Activated CD8-positive, alpha-beta memory T cell treated with anti-CD3 and anti-CD28 coated beads, Interleukin-2, amount 50 U/mL, for 48 hours (primary cell): ENCODE results near the gene TMEM259.

Experiments used
- DNase-seq: peaks from one replicate; pipeline ENCODE4 v3.0.0-alpha.2; 2020

The TMEM259 gene

DNA sequence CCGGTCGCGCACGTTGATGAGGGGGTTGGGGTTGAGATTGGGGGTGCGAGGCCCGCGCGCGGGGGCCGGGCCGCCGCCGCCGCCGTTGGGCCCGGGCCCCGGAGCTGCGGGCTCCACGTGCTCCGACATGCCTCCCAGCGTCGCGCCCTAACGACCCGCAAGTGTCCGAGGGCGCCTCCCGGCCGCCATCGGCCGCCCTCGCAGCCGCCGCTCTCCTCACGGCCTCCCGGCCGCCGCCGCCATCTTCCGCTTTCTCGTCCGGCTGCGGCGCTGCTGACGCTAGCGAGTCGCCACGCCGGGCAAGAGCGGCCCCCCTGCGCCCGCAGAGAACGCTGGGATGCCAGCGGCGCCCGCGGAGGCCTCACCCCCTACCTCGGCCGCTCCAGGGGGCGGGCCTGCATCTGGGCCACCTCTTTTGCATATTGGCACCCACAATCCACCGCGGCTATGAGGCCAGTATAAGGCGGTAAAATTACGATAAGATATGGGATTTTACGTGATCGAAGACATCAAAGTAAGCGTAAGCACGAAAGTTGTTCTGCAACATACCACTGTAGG lies at the start of gene TMEM259:
Gene TMEM259 (minus strand): TSS at position 256 of the 558 bp plus-strand sequence. CDS start 127 bp downstream, at position 129.
- peak; percentile 97 for DNase-seq

DNA sequence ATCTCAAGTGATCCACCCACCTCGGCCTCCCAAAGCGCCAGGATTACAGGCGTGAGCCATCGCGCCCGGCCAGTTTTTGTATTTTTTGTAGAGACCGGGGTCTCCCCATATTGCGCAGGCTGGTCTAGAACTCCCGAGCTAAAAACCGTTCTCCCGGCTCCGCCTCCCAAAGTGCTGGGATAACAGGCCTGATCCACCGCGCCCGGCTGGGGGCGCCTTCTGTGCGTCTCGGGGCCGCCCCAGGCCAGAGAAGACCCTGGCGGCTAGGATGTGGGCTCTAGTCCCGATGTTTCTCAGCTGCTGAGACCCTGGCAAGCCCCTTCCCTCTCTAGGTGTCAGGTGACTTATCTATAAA lies 49.6 kb upstream of the TMEM259 start:
- DNase-seq: no peak

DNA sequence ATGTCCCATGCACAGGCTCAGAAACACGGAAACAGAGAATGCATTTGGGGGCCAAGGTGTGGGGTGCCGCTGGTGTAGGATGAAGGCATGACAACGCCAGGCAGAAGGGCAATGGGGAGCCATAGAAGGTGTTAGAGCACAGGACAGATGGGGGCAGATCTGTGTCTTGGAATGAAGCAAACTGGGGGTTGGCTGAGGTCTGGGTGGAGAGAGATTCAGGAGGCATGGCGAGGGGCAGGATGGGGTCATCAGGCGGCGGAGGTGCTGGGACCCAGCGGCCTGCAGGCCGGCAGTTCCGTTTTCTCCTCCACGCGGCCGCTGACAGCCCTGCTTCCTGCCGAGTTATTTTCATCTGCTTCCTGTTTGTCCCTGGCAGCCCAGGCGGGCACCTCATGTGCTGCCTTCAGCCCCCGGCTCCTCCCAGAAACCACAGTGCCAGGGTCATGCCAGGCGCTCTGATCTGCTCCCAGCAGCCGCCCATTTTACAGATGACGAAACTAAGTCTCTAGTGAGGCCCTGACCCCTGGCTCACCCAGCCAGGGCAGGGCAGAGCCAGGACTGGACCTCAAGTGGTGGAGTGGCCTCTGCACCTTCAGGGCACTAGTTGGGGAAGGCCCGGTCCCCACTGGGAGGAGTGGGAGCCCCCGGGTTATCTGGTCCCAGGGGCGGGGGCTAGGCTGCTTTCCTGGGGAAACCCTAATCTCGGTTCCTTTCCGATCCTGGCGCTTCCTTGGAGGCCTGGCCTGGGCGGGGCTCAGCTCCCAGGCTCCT lies 48.3 kb upstream of the TMEM259 start:
- no peak for DNase-seq

DNA sequence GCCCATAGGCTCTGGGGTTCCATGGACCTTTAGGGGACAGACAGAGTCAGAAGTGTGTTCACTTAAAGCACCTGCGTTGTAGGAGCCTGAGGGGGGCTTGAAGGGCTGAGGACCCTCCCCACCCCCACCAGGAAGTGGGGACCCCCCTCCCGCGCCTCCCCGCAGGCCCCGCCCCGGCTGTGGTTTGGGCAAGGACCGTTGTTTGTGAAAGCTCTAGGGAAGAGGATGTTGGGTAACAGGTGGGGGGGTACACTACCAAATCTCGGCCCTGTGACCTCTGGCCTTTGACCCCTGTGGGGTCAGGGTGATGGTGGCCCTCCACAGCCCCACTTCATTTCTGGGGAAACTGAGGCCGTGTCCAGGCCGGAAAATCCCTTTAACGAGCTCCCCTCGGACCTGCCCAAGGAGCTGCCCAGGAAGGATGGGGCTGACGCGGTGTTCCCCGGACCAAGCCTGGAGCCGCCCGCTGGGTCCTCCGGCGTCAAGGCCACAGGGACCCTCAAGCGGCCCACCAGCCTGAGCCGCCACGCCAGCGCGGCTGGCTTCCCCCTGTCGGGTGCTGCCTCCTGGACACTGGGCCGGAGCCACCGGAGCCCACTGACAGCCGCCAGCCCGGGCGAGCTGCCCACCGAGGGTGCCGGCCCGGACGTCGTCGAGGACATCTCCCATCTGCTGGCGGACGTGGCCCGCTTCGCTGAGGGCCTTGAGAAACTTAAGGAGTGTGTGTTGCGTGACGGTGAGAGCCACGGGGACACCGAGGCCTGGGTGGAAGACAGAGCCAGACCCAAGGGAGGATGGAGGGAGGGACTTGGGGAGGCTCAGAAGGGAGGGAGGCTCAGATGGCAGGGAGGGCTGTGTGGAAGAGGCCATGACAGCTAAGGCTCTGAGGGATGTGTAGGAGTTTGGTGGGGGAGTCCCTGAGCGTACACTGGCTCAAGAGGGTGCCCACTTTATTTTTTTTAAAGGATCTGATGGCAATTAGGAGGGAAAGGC lies 47.4 kb upstream of the TMEM259 start:
- DNase-seq: no peak

DNA sequence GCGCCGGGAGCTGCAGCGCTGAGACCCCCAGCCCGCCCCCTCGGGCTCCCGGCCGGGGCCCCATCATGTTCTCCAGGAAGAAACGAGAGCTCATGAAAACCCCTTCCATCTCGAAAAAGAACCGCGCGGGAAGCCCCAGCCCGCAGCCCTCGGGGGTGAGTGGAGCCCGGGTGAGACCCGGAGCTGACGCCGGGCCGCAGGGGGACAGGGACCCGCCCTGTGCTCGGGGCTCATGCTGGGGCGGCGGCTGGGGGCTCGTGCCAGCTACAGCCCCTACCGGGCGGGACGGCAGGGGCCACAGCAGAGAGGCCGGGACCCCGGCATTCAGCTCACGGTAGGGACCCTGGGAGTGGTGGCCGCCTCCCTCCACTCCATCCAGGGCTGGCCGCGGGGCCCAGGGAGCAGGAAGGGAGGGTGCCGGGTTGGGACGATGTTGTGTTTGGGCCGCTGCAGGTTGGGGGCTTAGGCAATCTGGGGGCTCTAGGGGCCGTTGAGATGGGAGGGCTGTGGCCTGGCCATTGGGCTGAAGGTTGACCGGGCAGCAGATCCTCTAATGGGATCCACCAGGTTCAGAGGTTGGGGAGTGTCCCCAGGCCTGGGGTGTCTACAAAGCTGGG lies 46.5 kb upstream of the TMEM259 start:
- DNase-seq: no peak

DNA sequence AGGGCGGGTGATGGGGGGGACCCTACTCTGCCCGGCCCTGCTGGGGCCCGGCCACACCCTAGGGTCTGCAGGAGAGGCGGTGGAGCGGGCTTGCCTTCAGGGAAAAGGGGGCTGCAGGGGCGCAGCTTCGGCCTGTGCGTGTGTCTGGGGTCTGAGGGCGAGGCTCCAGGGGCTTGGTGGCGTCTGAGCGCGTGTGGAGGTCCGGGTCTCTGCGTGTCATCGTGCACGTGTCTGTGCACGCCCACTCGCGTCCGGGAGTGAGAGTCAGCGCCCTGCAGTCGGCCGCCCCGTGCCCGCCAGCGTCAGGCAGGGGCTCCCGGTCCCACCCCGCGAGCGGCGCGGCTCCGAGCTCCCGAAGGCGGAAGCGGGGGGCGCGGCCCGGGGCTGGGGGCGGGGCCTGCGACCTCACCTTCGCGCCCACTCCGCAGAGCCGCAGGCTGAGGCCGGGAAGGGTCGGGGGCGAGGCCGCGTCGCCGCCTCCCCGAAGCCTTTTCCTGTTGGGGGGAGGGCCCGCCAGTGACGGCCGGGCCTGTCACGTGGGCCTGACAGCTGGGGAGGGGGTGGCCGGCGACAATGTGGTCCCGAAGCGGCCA lies 45.9 kb upstream of the TMEM259 start, which contains the start of gene ARHGAP45:
Gene ARHGAP45 (plus strand): TSS at position 420 of the 593 bp plus-strand sequence. CDS start 239 bp downstream, outside the sequence.
- DNase-seq: peak; percentile 91

DNA sequence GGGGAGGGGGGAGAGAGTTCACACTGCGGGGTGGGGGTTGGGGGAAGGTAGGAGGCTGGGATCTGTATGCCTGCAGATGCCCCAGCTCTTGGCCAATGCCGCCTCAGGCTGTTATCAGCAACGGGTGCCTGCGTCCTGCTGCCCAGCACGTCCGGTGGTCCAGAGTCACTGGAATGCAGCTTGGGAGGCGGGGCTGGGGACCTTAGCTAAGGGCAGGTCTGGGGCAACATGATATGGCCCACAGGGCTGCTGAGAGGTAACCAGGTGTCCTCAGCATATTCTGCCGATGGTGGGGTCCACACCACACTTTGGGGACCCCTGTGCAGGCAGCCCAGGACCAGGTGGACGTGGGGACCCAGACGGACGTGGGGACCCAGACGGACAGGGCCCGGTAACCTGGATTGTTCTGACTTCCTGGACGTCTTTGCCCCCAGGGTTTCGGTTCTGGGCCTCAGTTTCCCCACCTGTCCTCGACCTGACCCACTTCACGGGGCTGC lies 45.4 kb upstream of the TMEM259 start:
- no peak for DNase-seq

DNA sequence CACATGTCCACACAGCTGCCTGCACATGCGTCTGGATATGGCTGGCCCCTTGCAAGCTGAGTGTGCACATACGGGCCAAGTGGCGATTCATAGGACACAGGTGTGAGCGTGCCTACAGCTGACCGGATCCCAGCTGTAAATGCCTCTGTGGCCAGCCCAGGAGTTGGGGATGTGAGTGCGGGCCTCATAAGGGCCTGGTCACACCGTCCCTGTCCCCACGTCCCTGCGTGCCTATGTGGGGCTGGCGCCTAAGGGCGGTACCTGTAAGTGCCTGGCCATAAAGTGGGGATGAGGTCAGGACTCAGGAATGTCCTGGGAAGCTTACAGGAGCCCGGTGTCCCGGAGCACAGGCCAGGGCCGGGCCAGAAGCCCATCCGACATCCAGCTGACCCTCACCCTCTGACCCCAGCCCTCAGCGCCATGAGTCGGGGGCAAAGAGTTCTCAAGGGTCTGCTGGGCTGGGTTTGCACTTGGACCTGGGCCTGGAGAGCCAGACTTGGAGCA lies 44.7 kb upstream of the TMEM259 start:
- DNase-seq: no peak

DNA sequence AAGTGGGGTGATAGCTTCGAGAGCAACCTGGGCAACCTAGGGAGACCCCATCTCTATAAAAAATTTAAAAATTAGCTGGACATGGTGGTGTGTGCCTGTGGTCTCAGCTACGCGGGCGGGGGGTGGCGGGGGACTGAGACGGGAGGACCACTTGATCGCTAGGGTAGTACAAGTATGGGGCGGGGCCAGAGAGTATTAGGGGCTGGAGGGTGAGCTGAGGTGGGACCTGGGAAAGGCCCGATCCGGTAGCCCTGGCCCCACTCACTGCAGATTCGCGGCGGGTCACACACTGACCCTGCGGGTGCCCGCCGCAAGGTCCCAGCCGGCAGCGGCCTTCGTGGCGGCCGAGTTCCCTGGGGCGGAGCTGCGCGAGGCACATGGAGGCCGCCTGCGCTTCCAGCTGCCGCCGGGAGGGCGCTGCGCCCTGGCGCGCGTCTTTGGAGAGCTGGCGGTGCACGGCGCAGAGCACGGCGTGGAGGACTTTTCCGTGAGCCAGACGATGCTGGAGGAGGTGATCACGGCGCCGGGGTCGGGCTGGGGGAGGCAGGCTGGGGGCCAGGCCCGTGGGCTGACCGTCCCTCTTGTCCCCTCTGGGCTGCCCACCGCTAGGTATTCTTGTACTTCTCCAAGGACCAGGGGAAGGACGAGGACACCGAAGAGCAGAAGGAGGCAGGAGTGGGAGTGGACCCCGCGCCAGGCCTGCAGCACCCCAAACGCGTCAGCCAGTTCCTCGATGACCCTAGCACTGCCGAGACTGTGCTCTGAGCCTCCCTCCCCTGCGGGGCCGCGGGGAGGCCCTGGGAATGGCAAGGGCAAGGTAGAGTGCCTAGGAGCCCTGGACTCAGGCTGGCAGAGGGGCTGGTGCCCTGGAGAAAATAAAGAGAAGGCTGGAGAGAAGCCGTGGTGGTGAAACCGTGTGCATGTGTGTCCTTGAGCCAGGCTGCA lies 44.0 kb upstream of the TMEM259 start:
- DNase-seq: peak; percentile 87

DNA sequence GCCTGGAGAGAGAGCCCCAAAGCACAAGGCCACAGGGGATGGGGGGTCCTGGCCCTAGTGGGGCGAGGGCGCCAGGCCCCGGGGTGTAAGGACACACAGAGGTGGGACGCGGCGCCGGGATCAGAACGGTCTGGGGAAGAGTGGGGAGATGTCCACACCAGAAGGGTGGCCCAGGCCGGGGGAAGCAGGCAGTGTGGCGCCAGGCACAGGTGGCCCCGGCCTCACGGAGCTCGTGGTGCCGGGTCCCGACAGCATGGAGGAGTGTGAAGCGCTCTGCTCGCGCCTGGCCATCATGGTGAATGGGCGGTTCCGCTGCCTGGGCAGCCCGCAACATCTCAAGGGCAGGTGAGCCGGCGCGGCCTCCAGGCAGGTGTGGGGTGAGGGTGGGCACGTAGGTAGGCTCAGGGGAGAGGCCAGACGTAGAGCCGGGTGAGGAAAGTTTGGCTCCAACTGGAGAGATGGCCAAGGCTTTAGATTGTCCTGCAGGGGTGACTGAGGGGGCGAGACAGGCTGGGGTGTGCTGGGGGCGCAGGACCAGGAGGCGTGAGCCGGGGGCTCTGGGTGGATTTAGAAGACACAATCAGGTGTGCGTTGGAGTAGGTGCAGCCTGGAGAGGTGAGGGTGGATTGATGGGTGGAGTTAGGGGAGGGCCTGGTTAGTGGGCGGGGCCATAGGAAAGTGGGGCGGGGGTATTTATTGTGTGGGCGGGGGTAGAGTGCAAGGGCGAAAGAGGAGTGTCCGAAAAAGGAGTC lies 43.2 kb upstream of the TMEM259 start:
- DNase-seq: no peak

DNA sequence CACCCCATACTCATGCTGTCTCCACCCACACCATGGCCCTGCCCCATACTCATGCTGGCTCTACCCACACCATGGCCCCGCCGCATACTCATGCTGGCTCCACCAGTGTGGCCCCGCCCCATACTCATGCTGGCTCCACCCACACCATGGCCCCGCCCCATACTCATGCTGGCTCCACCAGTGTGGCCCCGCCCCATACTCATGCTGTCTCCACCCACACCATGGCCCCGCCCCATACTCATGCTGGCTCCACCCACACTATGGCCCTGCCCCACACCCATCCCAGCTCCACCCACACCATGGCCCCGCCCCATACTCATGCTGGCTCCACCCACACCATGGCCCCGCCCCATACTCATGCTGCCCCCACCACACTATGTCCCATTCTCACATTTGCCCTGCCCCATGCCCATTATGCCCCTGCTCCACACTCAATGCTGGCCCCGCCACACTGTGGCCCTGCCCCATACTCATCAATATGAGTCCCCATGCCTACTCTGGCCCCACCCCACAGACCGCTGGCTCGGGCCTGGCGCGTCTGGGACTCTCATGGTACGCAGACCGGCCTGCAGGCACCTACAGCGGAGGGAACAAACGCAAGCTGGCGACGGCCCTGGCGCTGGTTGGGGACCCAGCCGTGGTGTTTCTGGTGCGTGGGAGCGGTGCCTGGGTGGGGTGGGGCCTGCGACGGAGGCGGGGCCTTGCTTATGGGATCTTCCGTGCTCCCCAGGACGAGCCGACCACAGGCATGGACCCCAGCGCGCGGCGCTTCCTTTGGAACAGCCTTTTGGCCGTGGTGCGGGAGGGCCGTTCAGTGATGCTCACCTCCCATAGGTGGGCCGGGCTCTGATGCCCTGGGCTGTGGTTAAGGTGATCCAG lies 42.3 kb upstream of the TMEM259 start:
- peak; percentile 84 for DNase-seq

DNA sequence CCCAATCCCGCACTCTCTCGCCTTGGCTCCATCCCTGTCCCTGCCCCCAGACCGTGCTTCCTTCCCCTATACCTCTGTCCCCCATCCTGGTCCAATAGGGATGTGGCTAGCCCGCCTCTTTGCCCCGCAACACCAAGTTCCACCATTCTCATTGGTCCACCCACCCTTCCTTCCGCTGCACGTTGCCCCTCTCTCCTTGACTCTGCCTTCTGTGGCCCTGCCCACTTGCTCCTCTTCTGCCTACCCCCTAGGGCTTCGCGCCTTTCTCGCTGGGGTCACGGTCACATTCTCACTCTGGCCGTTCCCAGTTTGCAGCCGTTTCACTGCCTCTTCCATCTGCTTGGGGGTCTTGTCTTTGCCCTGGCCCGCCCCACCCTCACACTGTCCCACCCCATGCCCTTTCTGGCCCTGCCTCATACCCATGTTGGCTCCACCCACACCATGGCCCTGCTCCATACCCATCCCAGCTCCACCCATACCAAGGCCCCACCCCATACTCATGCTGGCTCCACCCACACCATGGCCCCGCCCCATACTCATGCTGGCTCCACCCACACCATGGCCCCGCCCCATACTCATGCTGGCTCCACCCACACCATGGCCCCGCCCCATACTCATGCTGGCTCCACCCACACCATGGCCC lies 41.6 kb upstream of the TMEM259 start:
- peak; percentile 62 for DNase-seq

DNA sequence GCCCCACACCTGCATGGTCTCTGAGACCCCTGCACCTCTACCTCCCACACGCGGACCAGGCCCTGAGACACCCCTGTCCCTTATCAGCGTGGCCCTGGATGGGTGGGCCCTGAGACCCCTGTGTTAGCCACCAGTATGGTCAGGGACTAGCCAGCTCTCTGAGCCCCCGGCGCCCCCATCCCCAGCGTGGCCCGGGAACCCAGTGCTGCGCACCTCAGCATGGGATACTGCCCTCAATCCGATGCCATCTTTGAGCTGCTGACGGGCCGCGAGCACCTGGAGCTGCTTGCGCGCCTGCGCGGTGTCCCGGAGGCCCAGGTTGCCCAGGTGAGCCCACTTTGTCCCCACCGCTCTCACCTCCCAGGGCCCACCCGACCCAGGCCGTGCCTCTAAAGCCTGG lies 41.1 kb upstream of the TMEM259 start:
- no peak for DNase-seq

DNA sequence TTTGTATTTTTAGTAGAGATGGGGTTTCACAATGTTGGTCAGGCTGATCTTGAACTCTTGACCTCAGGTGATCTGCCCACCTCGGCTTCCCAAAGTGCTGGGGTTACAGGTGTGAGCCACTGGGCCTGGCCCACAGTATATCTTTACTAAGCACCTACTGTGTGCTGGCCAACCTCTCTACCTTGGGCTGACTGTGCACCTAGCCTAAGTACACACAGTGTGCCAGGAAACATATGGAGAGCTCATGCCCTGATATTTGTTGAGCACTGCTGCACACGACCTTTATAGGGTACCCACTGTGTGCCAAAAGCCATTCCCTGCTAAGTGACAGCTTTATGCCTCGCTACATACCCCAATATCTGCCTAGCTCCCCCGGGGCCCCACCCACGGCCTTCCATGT lies 39.8 kb upstream of the TMEM259 start:
- DNase-seq: no peak

DNA sequence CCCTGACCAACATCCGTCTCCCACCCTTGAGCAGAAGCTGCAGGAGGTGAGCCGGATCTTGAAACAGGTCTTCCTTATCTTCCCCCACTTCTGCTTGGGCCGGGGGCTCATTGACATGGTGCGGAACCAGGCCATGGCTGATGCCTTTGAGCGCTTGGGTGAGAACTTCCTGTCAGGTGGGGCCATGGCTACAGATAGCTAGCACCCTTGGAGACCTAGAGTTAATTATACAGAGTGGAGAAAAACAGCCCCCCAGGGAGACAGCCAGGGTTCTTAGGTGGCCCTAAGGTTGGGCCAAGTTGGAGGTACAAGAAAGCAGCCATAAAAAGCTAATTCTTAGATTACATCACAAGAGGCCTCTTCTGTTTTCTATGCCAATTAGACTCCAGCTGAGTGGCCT lies 37.2 kb upstream of the TMEM259 start:
- DNase-seq: no peak

DNA sequence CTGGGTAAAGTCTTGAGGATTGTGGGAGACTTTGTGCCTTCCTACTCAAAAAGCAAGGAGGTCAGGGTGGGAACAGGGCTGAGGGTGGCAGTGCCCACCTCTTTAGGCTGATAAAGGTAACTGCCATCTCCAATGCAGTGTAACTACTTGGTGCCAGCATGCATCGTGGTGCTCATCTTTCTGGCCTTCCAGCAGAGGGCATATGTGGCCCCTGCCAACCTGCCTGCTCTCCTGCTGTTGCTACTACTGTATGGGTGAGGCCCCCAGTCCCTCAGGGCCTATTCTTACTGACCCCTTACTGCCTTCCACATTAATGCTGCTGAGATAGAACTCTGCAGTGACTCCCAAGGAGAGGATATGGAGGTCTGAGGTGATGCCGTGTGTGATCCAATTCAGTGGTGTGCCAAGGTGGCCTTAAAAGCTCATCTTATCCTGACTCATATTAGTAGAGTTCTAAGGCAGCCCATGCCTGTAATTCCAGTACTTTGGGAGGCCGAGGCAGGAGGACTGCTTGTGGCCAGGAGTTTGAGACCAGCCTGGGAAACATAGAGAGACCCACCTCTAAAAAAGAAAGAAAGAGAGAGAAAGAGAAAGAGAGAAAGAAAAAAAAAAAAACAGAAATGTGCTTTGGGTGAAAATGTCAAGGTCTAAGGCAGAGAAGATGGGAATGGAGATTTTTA lies 36.4 kb upstream of the TMEM259 start:
- no peak for DNase-seq

DNA sequence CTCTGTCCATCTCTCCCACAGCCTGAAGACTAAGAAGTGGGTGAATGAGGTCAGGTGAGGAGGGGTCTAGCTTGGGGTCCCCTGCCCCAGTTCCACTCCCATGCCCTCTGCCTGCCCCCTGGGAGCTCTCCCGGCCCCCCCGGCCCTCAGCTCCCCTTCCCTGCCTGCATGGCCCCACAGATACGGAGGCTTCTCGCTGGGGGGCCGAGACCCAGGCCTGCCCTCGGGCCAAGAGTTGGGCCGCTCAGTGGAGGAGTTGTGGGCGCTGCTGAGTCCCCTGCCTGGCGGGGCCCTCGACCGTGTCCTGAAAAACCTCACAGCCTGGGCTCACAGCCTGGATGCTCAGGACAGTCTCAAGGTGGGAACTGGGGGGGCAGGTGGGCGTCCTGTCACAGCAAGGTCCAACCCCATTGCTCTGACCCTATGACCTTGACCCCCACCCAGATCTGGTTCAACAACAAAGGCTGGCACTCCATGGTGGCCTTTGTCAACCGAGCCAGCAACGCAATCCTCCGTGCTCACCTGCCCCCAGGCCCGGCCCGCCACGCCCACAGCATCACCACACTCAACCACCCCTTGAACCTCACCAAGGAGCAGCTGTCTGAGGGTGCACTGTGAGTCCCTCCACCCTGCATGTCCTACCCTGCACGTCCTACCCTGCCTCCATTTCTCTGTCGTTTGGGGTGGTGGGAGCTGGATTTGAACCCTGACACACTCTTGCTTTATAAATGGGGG lies 35.1 kb upstream of the TMEM259 start:
- DNase-seq: no peak
